Endothelial cell of umbilical vein (primary cell): ENCODE measurements around the gene DLGAP4.

ENCODE experiments used
- EZH2 ChIP-seq: IDR thresholded peaks from 2 replicates; pipeline ENCODE4 v1.6.1; 2012; ENCODE audit warnings: borderline replicate concordance, low read depth, mild to moderate bottlenecking, moderate library complexity, low read length, inconsistent platforms; ENCODE audit not compliant: severe bottlenecking
- POLR2A ChIP-seq: IDR thresholded peaks from 2 replicates; pipeline ENCODE4 v1.6.1; 2012; ENCODE audit warnings: low read depth, mild to moderate bottlenecking, control low read depth, low read length
- POLR2AphosphoS5 ChIP-seq: IDR thresholded peaks from 2 replicates; pipeline ENCODE4 v1.6.1; 2012; ENCODE audit warnings: low read depth, mild to moderate bottlenecking, control low read depth, low read length, moderate library complexity; ENCODE audit not compliant: insufficient read depth
- TF ChIP-seq, protein P1 (sequence below), 2 donors: IDR thresholded peaks; 1 replicate in 1 of 2; 2 replicates in 1 of 2; pipeline ENCODE4 v1.5.1; 2011; ENCODE audit warnings: low read length in 2 of 2, mild to moderate bottlenecking in 2 of 2, moderate library complexity in 2 of 2, control low read depth in 1 of 2, inconsistent platforms in 1 of 2, low read depth in 1 of 2; ENCODE audit not compliant: insufficient read depth in 1 of 2; ENCODE audit errors: extremely low read depth in 1 of 2

DNA sequence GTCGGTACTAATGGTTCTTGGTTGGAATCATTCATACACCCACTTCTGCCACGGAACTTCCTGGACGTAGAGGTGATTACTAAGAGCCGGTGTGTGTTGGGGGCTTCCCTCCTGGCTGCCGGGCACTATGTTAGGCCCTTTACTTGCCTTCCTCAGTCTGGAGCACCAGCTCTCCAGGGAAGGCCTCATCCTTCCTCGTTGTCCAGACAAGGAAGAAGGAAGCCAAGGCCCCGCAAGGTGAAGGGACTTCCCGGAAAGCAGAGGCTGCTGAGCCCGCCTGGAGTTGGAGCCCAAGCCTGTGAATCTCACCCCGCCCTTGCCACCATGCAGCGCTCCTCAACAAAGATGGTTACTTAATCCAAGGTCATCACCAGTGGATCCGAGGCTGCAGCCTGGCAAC, 43.7 kb upstream of the DLGAP4 start:
- no peak for TF ChIP-seq POLR2A
- TF ChIP-seq, protein P1, sequence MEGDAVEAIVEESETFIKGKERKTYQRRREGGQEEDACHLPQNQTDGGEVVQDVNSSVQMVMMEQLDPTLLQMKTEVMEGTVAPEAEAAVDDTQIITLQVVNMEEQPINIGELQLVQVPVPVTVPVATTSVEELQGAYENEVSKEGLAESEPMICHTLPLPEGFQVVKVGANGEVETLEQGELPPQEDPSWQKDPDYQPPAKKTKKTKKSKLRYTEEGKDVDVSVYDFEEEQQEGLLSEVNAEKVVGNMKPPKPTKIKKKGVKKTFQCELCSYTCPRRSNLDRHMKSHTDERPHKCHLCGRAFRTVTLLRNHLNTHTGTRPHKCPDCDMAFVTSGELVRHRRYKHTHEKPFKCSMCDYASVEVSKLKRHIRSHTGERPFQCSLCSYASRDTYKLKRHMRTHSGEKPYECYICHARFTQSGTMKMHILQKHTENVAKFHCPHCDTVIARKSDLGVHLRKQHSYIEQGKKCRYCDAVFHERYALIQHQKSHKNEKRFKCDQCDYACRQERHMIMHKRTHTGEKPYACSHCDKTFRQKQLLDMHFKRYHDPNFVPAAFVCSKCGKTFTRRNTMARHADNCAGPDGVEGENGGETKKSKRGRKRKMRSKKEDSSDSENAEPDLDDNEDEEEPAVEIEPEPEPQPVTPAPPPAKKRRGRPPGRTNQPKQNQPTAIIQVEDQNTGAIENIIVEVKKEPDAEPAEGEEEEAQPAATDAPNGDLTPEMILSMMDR (IDR thresholded peaks at IDR 0.05; ENCODE audit: extremely low read depth in 1 of 2, insufficient read depth in 1 of 2, low read depth in 1 of 2, low read length in 2 of 2) = no peak
- TF ChIP-seq EZH2 = no peak
- TF ChIP-seq POLR2AphosphoS5 = no peak
